SKM-1 (cell line): ENCODE measurements around the gene NTNG1.
"Not testable (repeated sequence)": the region's sequence is repeated elsewhere in the genome, so short reads cannot be mapped to it uniquely, and the experiment has no call there.

Experiments used
- DNase-seq: peaks from one replicate; lab custom pipeline; 2025; ENCODE audit not compliant: unreplicated experiment; lab: John Stamatoyannopoulos, UW

The NTNG1 gene

GRCh38 chr1:107142666-107143065 lies 1.8 kb downstream of the NTNG1 start:
- no peak for DNase-seq

- DNase-seq, result no peak
These were observed 4.8 kb downstream of the NTNG1 start for GRCh38 chr1:107145637-107146036.

- DNase-seq, result no peak
These were observed 7.0 kb downstream of the NTNG1 start for GRCh38 chr1:107147843-107148242.

GRCh38 chr1:107149946-107150345 lies 9.1 kb downstream of the NTNG1 start:
- no peak for DNase-seq

GRCh38 chr1:107151295-107151694 lies 10.5 kb downstream of the NTNG1 start:
- DNase-seq, result no peak

- DNase-seq, result no peak
These were observed 11.6 kb downstream of the NTNG1 start for GRCh38 chr1:107152395-107152794.

- DNase-seq, result no peak
These were observed 12.2 kb downstream of the NTNG1 start for GRCh38 chr1:107153014-107153413.

GRCh38 chr1:107158496-107158895 lies 17.7 kb downstream of the NTNG1 start:
- DNase-seq, result no peak

- DNase-seq, result no peak
These were observed 18.2 kb downstream of the NTNG1 start for GRCh38 chr1:107158991-107159390.

- no peak for DNase-seq
These were observed 21.9 kb downstream of the NTNG1 start for GRCh38 chr1:107162745-107163144.

GRCh38 chr1:107164901-107165300 lies 24.1 kb downstream of the NTNG1 start:
- DNase-seq, result not testable (repeated sequence)

- DNase-seq, result no peak
These were observed 28.8 kb downstream of the NTNG1 start for GRCh38 chr1:107169615-107170014.

- DNase-seq, result no peak
These were observed 30.5 kb downstream of the NTNG1 start for GRCh38 chr1:107171333-107171732.

GRCh38 chr1:107172450-107173170 lies 31.8 kb downstream of the NTNG1 start:
- no peak for DNase-seq

GRCh38 chr1:107175102-107175909 lies 34.5 kb downstream of the NTNG1 start:
- no peak for DNase-seq

- DNase-seq, result no peak
These were observed 40.6 kb downstream of the NTNG1 start for GRCh38 chr1:107181253-107181969.

- DNase-seq, result no peak
These were observed 42.2 kb downstream of the NTNG1 start for GRCh38 chr1:107183011-107183410.

- no peak for DNase-seq
These were observed 44.0 kb downstream of the NTNG1 start for GRCh38 chr1:107184888-107185287.

- DNase-seq, result no peak
These were observed 46.6 kb downstream of the NTNG1 start for GRCh38 chr1:107187399-107187798.

- no peak for DNase-seq
These were observed 47.3 kb downstream of the NTNG1 start for GRCh38 chr1:107188160-107188559.

- no peak for DNase-seq
These were observed 53.5 kb downstream of the NTNG1 start for GRCh38 chr1:107194380-107194779.

GRCh38 chr1:107195476-107195875 lies 54.6 kb downstream of the NTNG1 start:
- DNase-seq, result no peak
